ENCODE data around the gene NTSR1. TPM values are rescaled to one million over a fixed set of nuclear protein-coding genes. Genes with fewer than 3 reads are reported as not detected.

Gene NTSR1
- total RNA-seq, 4 donors from 2014 or later: 1.5 to 23.9 (median 4.7) TPM

DNA sequence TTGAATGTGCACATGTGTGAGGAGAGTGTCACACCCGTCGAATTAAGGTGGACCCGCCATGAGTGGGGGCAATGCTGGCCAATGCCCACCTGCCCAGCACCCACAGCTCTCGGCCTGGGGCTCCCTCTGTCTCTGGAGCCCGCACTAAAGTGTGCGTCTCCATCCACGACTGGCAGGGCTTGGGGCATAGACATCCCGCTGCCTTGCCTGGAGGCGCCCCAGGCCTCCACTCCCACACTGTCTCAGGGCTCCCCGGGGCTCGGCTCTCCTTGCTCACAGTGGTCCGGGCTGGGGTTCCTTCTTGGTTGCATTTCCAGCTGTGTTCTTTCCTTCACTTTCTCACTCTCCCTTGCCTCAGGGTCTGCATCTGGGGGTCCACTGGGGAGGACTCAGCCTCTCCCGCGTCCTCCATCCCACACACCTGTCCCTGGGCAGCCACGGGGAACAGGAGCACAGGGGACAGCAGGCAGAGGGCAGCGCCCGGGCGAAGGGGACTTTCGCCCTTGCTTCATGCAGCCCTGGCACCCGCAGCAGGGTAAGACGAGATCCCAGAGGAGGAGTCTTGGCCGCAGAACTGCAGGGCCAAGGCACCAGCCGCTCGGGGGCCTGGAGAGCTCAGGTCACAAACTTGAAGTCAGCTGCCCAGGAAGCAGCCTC lies 67.5 kb downstream of the NTSR1 start:
- Histone ChIP-seq H3K4me3 (no peak overlapping the region), H3K4me1 (peaks cover 0 to 7% (median 2%) of the 10 kb centered on the region in 4 donors), H3K36me3 (no peaks in the 10 kb centered on the region), H3K9me3 (no peaks in the 10 kb centered on the region), H3K27me3 (peaks cover 8% of the 10 kb centered on the region), H3K27ac (peak overlapping the region in 3 of 4 donors; percentile 32 to 41 (median 34))
- intact Hi-C loops (cut with DNase I; ENCODE audit: low total_unique reads) (no loop called here), in situ Hi-C loops (cut with MboI; ENCODE audit: low pct_ligation_motif_present in 1 of 4, low pct_unique_long_range_greater_than_20kb in 1 of 4, low sequenced_read_pairs in 3 of 4) (loop anchor here in 2 of 4 donors (25.0 kb wide), 2 partner anchors 89 to 114 kb away; no protein-coding TSS in a partner anchor)
- no peak for DNase-seq
- TF ChIP-seq EP300 (IDR thresholded peaks at IDR 0.05; ENCODE audit: low read depth) (no peak), POLR2AphosphoS5 (IDR thresholded peaks at IDR 0.05) (no peak), POLR2A (IDR thresholded peaks at IDR 0.05) (no peak)
- TF ChIP-seq, protein P1, sequence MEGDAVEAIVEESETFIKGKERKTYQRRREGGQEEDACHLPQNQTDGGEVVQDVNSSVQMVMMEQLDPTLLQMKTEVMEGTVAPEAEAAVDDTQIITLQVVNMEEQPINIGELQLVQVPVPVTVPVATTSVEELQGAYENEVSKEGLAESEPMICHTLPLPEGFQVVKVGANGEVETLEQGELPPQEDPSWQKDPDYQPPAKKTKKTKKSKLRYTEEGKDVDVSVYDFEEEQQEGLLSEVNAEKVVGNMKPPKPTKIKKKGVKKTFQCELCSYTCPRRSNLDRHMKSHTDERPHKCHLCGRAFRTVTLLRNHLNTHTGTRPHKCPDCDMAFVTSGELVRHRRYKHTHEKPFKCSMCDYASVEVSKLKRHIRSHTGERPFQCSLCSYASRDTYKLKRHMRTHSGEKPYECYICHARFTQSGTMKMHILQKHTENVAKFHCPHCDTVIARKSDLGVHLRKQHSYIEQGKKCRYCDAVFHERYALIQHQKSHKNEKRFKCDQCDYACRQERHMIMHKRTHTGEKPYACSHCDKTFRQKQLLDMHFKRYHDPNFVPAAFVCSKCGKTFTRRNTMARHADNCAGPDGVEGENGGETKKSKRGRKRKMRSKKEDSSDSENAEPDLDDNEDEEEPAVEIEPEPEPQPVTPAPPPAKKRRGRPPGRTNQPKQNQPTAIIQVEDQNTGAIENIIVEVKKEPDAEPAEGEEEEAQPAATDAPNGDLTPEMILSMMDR (IDR thresholded peaks at IDR 0.05): no peak
- WGBS, 2 donors (ENCODE audit: low coverage in 1 of 2): 92 to 100% methylated on average over 1 to 17 of the region's 24 CpGs

- Histone ChIP-seq H3K4me1 (peaks cover 0 to 7% (median 2%) of the 10 kb centered on the region in 4 donors), H3K36me3 (no peaks in the 10 kb centered on the region), H3K27ac (peak overlapping the region in 3 of 4 donors; percentile 32 to 41 (median 34)), H3K4me3 (no peak overlapping the region), H3K9me3 (no peaks in the 10 kb centered on the region), H3K27me3 (peaks cover 8% of the 10 kb centered on the region)
- in situ Hi-C loops (cut with MboI; ENCODE audit: low pct_ligation_motif_present in 1 of 4, low pct_unique_long_range_greater_than_20kb in 1 of 4, low sequenced_read_pairs in 3 of 4): loop anchor here in 2 of 4 donors (25.0 kb wide), 2 partner anchors 90 to 115 kb away; no protein-coding TSS in a partner anchor
- TF ChIP-seq EP300 (IDR thresholded peaks at IDR 0.05; ENCODE audit: low read depth) (no peak), POLR2A (IDR thresholded peaks at IDR 0.05) (no peak), POLR2AphosphoS5 (IDR thresholded peaks at IDR 0.05) (no peak)
- TF ChIP-seq, protein P1 (IDR thresholded peaks at IDR 0.05): no peak
- intact Hi-C loops (cut with DNase I; ENCODE audit: low total_unique reads): no loop called here
- 53 to 65% methylated on average over 3 to 12 of the region's 14 CpGs for WGBS, 2 donors (ENCODE audit: low coverage in 1 of 2)
- peak; percentile 55 for DNase-seq
These were observed 68.3 kb downstream of the NTSR1 start for GRCh38 chr20:62776692-62777527.

DNA sequence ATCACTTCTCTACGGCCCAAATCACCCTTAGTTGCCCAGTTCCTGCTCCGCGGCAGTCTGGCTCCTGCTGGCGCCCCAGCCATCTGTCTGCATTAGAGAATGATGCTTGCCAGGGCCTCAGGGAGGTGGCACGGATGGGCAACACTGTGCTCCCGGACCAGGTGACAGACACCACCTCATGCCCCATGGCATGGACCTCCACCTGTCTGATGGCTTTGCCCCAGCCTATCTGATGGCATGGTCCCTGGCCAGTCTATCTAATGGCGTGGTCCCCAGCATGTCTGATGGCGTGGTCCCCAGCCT lies 68.8 kb downstream of the NTSR1 start:
- no peaks in the 10 kb centered on the region for H3K9me3 ChIP-seq
- no peak for DNase-seq
- TF ChIP-seq POLR2AphosphoS5 (IDR thresholded peaks at IDR 0.05) (no peak), POLR2A (IDR thresholded peaks at IDR 0.05) (no peak), EP300 (IDR thresholded peaks at IDR 0.05; ENCODE audit: low read depth) (no peak)
- TF ChIP-seq, protein P1 (IDR thresholded peaks at IDR 0.05): no peak
- H3K4me1 ChIP-seq: peaks cover 0 to 7% (median 2%) of the 10 kb centered on the region in 4 donors
- H3K4me3 ChIP-seq: no peak overlapping the region
- in situ Hi-C loops (cut with MboI; ENCODE audit: low pct_ligation_motif_present in 1 of 4, low pct_unique_long_range_greater_than_20kb in 1 of 4, low sequenced_read_pairs in 3 of 4): loop anchor here in 2 of 4 donors (25.0 kb wide), 2 partner anchors 90 to 115 kb away; no protein-coding TSS in a partner anchor
- intact Hi-C loops (cut with DNase I; ENCODE audit: low total_unique reads): no loop called here
- H3K36me3 ChIP-seq: no peaks in the 10 kb centered on the region
- 80% methylated on average over 6 of the region's 8 CpGs; no CpG with 5 or more reads in 1 of the 2 donors for WGBS, 2 donors (ENCODE audit: low coverage in 1 of 2)
- peaks cover 8% of the 10 kb centered on the region for H3K27me3 ChIP-seq
- no peak overlapping the region for H3K27ac ChIP-seq

DNA sequence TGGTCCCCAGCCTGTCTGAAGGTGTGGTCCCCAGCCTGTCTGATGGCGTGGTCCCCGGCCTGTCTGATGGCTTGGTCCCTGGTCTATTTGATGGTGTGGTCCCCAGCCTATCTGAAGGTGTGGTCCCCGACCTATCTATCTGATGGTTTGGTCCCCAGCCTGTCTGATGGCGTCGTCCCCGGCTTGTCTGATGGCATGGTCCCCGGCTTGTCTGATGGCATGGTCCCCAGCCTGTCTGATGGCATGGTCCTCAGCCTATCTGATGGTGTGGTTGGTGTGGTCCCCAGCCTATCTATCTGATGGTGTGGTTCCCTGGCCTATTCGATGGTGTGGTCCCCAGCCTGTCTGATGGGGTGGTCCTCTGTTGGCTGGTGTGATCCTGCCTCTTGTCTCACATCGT lies 69.4 kb downstream of the NTSR1 start:
- WGBS, 2 donors (ENCODE audit: low coverage in 1 of 2): 93 to 95% methylated on average over 5 to 9 of the region's 9 CpGs
- intact Hi-C loops (cut with DNase I; ENCODE audit: low total_unique reads): no loop called here
- Histone ChIP-seq H3K27me3 (peaks cover 8% of the 10 kb centered on the region), H3K9me3 (no peaks in the 10 kb centered on the region), H3K4me3 (no peak overlapping the region), H3K36me3 (no peaks in the 10 kb centered on the region), H3K4me1 (peaks cover 0 to 7% (median 2%) of the 10 kb centered on the region in 4 donors), H3K27ac (no peak overlapping the region)
- no peak for DNase-seq
- in situ Hi-C loops (cut with MboI; ENCODE audit: low pct_ligation_motif_present in 1 of 4, low pct_unique_long_range_greater_than_20kb in 1 of 4, low sequenced_read_pairs in 3 of 4): loop anchor here in 2 of 4 donors (25.0 kb wide), 2 partner anchors 91 to 116 kb away; no protein-coding TSS in a partner anchor
- TF ChIP-seq POLR2A (IDR thresholded peaks at IDR 0.05) (no peak), EP300 (IDR thresholded peaks at IDR 0.05; ENCODE audit: low read depth) (no peak), POLR2AphosphoS5 (IDR thresholded peaks at IDR 0.05) (no peak)
- TF ChIP-seq, protein P1 (IDR thresholded peaks at IDR 0.05): no peak
